Panc1 (cell line): ENCODE measurements around the gene ST6GALNAC6. TPM values are rescaled to one million over a fixed set of nuclear protein-coding genes. Genes with fewer than 3 reads are reported as not detected.

Experiments
- ATAC-seq: fragments of 200-7000 bp; cut with Tn5 transposase; 2 replicates; pipeline ENCODE4 v1.9.1; 2020; ENCODE audit warnings: mild to moderate bottlenecking, moderate library complexity
- BruUV-seq: library from RNA; stranded (reverse); fragments of 400-500 nt; replicated peaks from 2 replicates; lab custom pipeline; 2021; lab: Mats Ljungman, UMichigan
- CTCF ChIA-PET: fragments of 300-600 bp; sonication (Branson Sonifier 250); formaldehyde crosslinking; loops from one replicate; lab custom pipeline; 2022; ENCODE audit warnings: antibody characterized with exemption; lab: Charles Lee
- POLR2A ChIA-PET: fragments of 300-600 bp; sonication (Branson Sonifier 250); formaldehyde crosslinking; loops from one replicate; lab custom pipeline; 2022; ENCODE audit warnings: antibody characterized with exemption; lab: Charles Lee
- DNase-seq: peaks from one replicate; pipeline ENCODE4 v3.0.0-alpha.2; 2010; ENCODE audit warnings: low read depth, low spot score
- H3K27ac ChIP-seq: 2 replicates; pipeline ENCODE4 v1.5.1; 2011; ENCODE audit warnings: mild to moderate bottlenecking, low read length, inconsistent platforms
- H3K27me3 ChIP-seq: fragments of 200-500 bp; sonication (Bioruptor generic); 2 replicates; pipeline ENCODE4 v1.6.0; 2014; ENCODE audit warnings: low read length, inconsistent platforms; ENCODE audit not compliant: control insufficient read depth, insufficient read depth
- H3K36me3 ChIP-seq: fragments of 200-500 bp; sonication (Bioruptor generic); 2 replicates; pipeline ENCODE4 v1.5.1; 2014; ENCODE audit warnings: inconsistent platforms, mild to moderate bottlenecking, low read length, moderate library complexity; ENCODE audit not compliant: control insufficient read depth, insufficient read depth
- H3K4me1 ChIP-seq: 2 replicates; pipeline ENCODE4 v1.5.1; 2011; ENCODE audit warnings: inconsistent platforms, mild to moderate bottlenecking, low read length, moderate library complexity; ENCODE audit not compliant: control insufficient read depth, insufficient read depth
- H3K4me3 ChIP-seq, 2 experiments: 2 replicates each; pipeline ENCODE4 v1.5.1; 2011 to 2012; ENCODE audit warnings: low read depth in 2 of 2, low read length in 2 of 2, mild to moderate bottlenecking in 2 of 2, inconsistent platforms in 1 of 2, moderate library complexity in 1 of 2
- H3K9me3 ChIP-seq: fragments of 200-500 bp; sonication (Bioruptor generic); 2 replicates; pipeline ENCODE4 v1.5.1; 2014; ENCODE audit warnings: low read depth, mild to moderate bottlenecking, inconsistent platforms, low read length, moderate library complexity; ENCODE audit not compliant: control insufficient read depth, insufficient read depth
- POLR2AphosphoS5 ChIP-seq: IDR thresholded peaks from 2 replicates; pipeline ENCODE4 v1.6.1; 2012; ENCODE audit warnings: mild to moderate bottlenecking, low read depth, low read length, moderate library complexity
- SIN3A ChIP-seq: IDR thresholded peaks from 2 replicates; pipeline ENCODE4 v1.6.1; 2012; ENCODE audit warnings: low read depth, mild to moderate bottlenecking, low read length, moderate library complexity, borderline replicate concordance; ENCODE audit not compliant: insufficient read depth
- TCF7L2 ChIP-seq: IDR thresholded peaks from 2 replicates; pipeline ENCODE4 v1.6.1; 2011; ENCODE audit warnings: mild to moderate bottlenecking, low read depth, low read length, inconsistent platforms
- in situ Hi-C: cut with HindIII; loops from 2 replicates; pipeline ENCODE4 v1.10.0; 2016; ENCODE audit warnings: low sequenced_read_pairs, low pct_unique_long_range_greater_than_20kb
- intact Hi-C: fragments of 100-400 bp; cut with micrococcal nuclease; formaldehyde crosslinking; loops from one replicate; pipeline ENCODE4 v1.10.0; 2022; ENCODE audit not compliant: unreplicated experiment
- total RNA-seq: library from RNA; stranded (reverse); gene quantifications from one replicate; pipeline ENCODE4 v1.2.1, GENCODE V29; 2021; ENCODE audit not compliant: unreplicated experiment
- TF ChIP-seq, protein P1 (sequence below): fragments of 450-650 bp; IDR thresholded peaks from 2 replicates; pipeline ENCODE4 v1.5.1; 2017; ENCODE audit warnings: mild to moderate bottlenecking
- TF ChIP-seq, protein P2 (sequence below), 2 experiments: IDR thresholded peaks; 2 replicates each; pipeline ENCODE4 v1.6.1; 2011 to 2012; ENCODE audit warnings: low read depth in 2 of 2, control low read depth in 1 of 2, low read length in 1 of 2, mild to moderate bottlenecking in 1 of 2, moderate library complexity in 1 of 2; ENCODE audit not compliant: insufficient read depth in 1 of 2

Gene ST6GALNAC6
- total RNA-seq, 1 experiment from 2014 or later, result 50.2 TPM

GRCh38 chr9:127910613-127911205 is 11.3 kb upstream of the ST6GALNAC6 start:
- POLR2A ChIA-PET, result no interaction called here

GRCh38 chr9:127909839-127910273 is 10.5 kb upstream of the ST6GALNAC6 start:
- intact Hi-C loops, result no loop called here
- no peak for ATAC-seq
- CTCF ChIA-PET, result no interaction called here

More at GRCh38 chr9:127910613-127911205, 11.3 kb upstream of the ST6GALNAC6 start:
- Histone ChIP-seq H3K27ac (no peak overlapping the region), H3K9me3 (no peaks in the 10 kb centered on the region), H3K4me1 (peaks cover 17% of the 10 kb centered on the region), H3K4me3 (no peak overlapping the region), H3K27me3 (no peaks in the 10 kb centered on the region), H3K36me3 (no peaks in the 10 kb centered on the region)
- ATAC-seq (peak; percentile 44; the same call in 1 of the 2 replicates), DNase-seq (no peak)
- no TSS peak for BruUV-seq
- CTCF ChIA-PET, result interaction anchor here (0.6 kb wide), 1 partner anchor 166 kb away, joined by 3 read pairs; no protein-coding TSS in a partner anchor
- TF ChIP-seq, protein P1, sequence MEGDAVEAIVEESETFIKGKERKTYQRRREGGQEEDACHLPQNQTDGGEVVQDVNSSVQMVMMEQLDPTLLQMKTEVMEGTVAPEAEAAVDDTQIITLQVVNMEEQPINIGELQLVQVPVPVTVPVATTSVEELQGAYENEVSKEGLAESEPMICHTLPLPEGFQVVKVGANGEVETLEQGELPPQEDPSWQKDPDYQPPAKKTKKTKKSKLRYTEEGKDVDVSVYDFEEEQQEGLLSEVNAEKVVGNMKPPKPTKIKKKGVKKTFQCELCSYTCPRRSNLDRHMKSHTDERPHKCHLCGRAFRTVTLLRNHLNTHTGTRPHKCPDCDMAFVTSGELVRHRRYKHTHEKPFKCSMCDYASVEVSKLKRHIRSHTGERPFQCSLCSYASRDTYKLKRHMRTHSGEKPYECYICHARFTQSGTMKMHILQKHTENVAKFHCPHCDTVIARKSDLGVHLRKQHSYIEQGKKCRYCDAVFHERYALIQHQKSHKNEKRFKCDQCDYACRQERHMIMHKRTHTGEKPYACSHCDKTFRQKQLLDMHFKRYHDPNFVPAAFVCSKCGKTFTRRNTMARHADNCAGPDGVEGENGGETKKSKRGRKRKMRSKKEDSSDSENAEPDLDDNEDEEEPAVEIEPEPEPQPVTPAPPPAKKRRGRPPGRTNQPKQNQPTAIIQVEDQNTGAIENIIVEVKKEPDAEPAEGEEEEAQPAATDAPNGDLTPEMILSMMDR, result no peak
- TF ChIP-seq TCF7L2 (no peak), POLR2AphosphoS5 (no peak), SIN3A (no peak)
- TF ChIP-seq, protein P2, sequence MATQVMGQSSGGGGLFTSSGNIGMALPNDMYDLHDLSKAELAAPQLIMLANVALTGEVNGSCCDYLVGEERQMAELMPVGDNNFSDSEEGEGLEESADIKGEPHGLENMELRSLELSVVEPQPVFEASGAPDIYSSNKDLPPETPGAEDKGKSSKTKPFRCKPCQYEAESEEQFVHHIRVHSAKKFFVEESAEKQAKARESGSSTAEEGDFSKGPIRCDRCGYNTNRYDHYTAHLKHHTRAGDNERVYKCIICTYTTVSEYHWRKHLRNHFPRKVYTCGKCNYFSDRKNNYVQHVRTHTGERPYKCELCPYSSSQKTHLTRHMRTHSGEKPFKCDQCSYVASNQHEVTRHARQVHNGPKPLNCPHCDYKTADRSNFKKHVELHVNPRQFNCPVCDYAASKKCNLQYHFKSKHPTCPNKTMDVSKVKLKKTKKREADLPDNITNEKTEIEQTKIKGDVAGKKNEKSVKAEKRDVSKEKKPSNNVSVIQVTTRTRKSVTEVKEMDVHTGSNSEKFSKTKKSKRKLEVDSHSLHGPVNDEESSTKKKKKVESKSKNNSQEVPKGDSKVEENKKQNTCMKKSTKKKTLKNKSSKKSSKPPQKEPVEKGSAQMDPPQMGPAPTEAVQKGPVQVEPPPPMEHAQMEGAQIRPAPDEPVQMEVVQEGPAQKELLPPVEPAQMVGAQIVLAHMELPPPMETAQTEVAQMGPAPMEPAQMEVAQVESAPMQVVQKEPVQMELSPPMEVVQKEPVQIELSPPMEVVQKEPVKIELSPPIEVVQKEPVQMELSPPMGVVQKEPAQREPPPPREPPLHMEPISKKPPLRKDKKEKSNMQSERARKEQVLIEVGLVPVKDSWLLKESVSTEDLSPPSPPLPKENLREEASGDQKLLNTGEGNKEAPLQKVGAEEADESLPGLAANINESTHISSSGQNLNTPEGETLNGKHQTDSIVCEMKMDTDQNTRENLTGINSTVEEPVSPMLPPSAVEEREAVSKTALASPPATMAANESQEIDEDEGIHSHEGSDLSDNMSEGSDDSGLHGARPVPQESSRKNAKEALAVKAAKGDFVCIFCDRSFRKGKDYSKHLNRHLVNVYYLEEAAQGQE (IDR thresholded peaks at IDR 0.05; ENCODE audit: insufficient read depth in 1 of 2, low read depth in 2 of 2, low read length in 1 of 2), result no peak
- in situ Hi-C loops, result no loop called here
- intact Hi-C loops, result no loop called here

More at GRCh38 chr9:127909839-127910273, 10.5 kb upstream of the ST6GALNAC6 start:
- BruUV-seq, result no TSS peak
- Histone ChIP-seq H3K36me3 (no peaks in the 10 kb centered on the region), H3K4me1 (peaks cover 18% of the 10 kb centered on the region), H3K4me3 (no peak overlapping the region), H3K27me3 (no peaks in the 10 kb centered on the region), H3K9me3 (no peaks in the 10 kb centered on the region), H3K27ac (no peak overlapping the region)
- TF ChIP-seq SIN3A, result no peak
- TF ChIP-seq, protein P2 (IDR thresholded peaks at IDR 0.05; ENCODE audit: insufficient read depth in 1 of 2, low read depth in 2 of 2, low read length in 1 of 2), result no peak
- TF ChIP-seq TCF7L2, result no peak
- TF ChIP-seq POLR2AphosphoS5, result no peak
- POLR2A ChIA-PET, result interaction anchor here (0.5 kb wide), 1 partner anchor 115 kb away, joined by 6 read pairs; no protein-coding TSS in a partner anchor
- in situ Hi-C loops, result no loop called here
- no peak for DNase-seq
